OCI-LY7 (cell line): ENCODE results near the gene SKP1.

ENCODE experiments used
- EZH2phosphoT487 ChIP-seq: fragments of 200-600 bp; sonication (generic); IDR thresholded peaks from 2 replicates; pipeline ENCODE4 v1.6.1; 2018; ENCODE audit warnings: low read depth, borderline replicate concordance, mild to moderate bottlenecking, mixed run types, antibody characterized with exemption, low read length, moderate library complexity, mixed read lengths
- TF ChIP-seq, protein P1 (sequence below): fragments of 200-600 bp; sonication (generic); conservative IDR thresholded peaks from 2 replicates; pipeline ENCODE4 v1.5.1; 2014; ENCODE audit warnings: mild to moderate bottlenecking, antibody characterized with exemption, low read length, moderate library complexity, mixed read lengths

GRCh38 chr5:134215757-134216156 lies 39.0 kb upstream of the SKP1 start:
- TF ChIP-seq, protein P1, sequence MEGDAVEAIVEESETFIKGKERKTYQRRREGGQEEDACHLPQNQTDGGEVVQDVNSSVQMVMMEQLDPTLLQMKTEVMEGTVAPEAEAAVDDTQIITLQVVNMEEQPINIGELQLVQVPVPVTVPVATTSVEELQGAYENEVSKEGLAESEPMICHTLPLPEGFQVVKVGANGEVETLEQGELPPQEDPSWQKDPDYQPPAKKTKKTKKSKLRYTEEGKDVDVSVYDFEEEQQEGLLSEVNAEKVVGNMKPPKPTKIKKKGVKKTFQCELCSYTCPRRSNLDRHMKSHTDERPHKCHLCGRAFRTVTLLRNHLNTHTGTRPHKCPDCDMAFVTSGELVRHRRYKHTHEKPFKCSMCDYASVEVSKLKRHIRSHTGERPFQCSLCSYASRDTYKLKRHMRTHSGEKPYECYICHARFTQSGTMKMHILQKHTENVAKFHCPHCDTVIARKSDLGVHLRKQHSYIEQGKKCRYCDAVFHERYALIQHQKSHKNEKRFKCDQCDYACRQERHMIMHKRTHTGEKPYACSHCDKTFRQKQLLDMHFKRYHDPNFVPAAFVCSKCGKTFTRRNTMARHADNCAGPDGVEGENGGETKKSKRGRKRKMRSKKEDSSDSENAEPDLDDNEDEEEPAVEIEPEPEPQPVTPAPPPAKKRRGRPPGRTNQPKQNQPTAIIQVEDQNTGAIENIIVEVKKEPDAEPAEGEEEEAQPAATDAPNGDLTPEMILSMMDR, result no peak
- no peak for TF ChIP-seq EZH2phosphoT487
